Ovary (tissue), 9 donors: ENCODE results near the gene NBEAL2. TPM values are rescaled to one million over a fixed set of nuclear protein-coding genes. Genes with fewer than 3 reads are reported as not detected.

Experiments
- DNase-seq, 5 donors: peaks; one replicate each; pipeline ENCODE4 v3.0.0-alpha.2; 2019 to 2020
- H3K27ac ChIP-seq, 2 donors: fragments of 200-600 bp; one replicate each; pipeline versions ENCODE4 v1.5.1 to v1.8.0; 2019 to 2022
- H3K27me3 ChIP-seq: fragments of 200-600 bp; one replicate; pipeline ENCODE4 v1.8.0; 2022
- H3K36me3 ChIP-seq: fragments of 200-600 bp; sonication (generic); one replicate; pipeline ENCODE4 v1.5.1; 2019
- H3K4me1 ChIP-seq: one replicate; pipeline ENCODE4 v1.8.1; 2013; ENCODE audit warnings: mild to moderate bottlenecking, moderate library complexity; ENCODE audit not compliant: insufficient read depth
- H3K4me3 ChIP-seq: fragments of 200-600 bp; sonication (generic); one replicate; pipeline ENCODE4 v1.5.1; 2017
- H3K9me3 ChIP-seq, 2 donors: fragments of 200-600 bp in 1 of 2; sonication (generic) in 1 of 2; one replicate each; pipeline versions ENCODE4 v1.5.1 to v1.8.1; 2013 to 2019; ENCODE audit warnings: mild to moderate bottlenecking in 1 of 2, moderate library complexity in 1 of 2
- CTCF ChIP-seq, 3 donors: fragments of 450-650 bp in 2 of 3; fragments of 200-600 bp in 1 of 3; IDR thresholded peaks; one replicate each; pipeline versions ENCODE4 v1.5.1 to v1.8.0; 2016 to 2022; ENCODE audit warnings: antibody characterized with exemption in 3 of 3, mild to moderate bottlenecking in 1 of 3
- EP300 ChIP-seq: sonication (generic); formaldehyde crosslinking; IDR thresholded peaks from one replicate; pipeline ENCODE4 v1.6.1; 2017; ENCODE audit warnings: antibody characterized with exemption
- POLR2A ChIP-seq: fragments of 450-650 bp; IDR thresholded peaks from one replicate; pipeline ENCODE4 v1.6.1; 2017; ENCODE audit warnings: antibody characterized with exemption, mild to moderate bottlenecking, moderate library complexity
- WGBS, 3 donors: extraction: QIAGEN DNeasy Blood & Tissue Kit in 1 of 3; methylation state at CpG; one replicate each; pipeline versions ENCODE4 v1.1.5 to v1.1.7; 2013 to 2017; 5-methylcytosine and 5-hydroxymethylcytosine counted together
- intact Hi-C, 4 donors: fragments of 100-400 bp; cut with DNase I; formaldehyde crosslinking; loops; one replicate each; pipeline versions ENCODE4 v1.11.0 to v1.15.1; 2022 to 2023
- polyA plus RNA-seq, 2 donors: library from polyadenylated mRNA; stranded (reverse); fragments of 200-250 nt in 1 of 2; fragments of 350-450 nt in 1 of 2; fragmentation: Illumina TruSeq in 1 of 2; extraction: RNeasy Lipid Tissue Mini Kit (QIAGEN cat#74804) in 1 of 2; gene quantifications; one replicate each; pipeline ENCODE4 v1.2.3, GENCODE V29; 2013 to 2014
- total RNA-seq, 7 donors: library from RNA; depleted of rRNA in 2 of 7; stranded (reverse); fragments of >200 nt in 2 of 7; fragmentation: NEBNext Ultra II Directional in 3 of 7; extraction: Animal tissue kit (Norgen Biotek cat#: 25700) in 3 of 7; gene quantifications; one replicate each; pipeline versions ENCODE4 v1.1.0 to v1.2.4, GENCODE V29; 2016 to 2023
- donor health status: DM: no; HTN: no; CAD: no; lungs with moderate emphysema.
- donor health status: DM: no; HTN: no; CAD: no.
- donor health status: Bipolar disorder and iron deficiency.
- donor health status: DM: yes; HTN: yes; CAD: no.
- donor health status: DM: no; HTN: no; CAD: no.
- donor health status: DM: yes; HTN: yes; CAD: no.

Gene NBEAL2
- total and polyA plus RNA-seq, 9 donors: 3.4 to 19.1 (median 13.7) TPM

- H3K4me3 ChIP-seq: peak within 1 kb of the TSS; percentile 83
- H3K27ac ChIP-seq: peak within 1 kb of the TSS; percentile 88 to 93
- H3K4me1 ChIP-seq: peaks cover 5% of the 10 kb centered on the region
- H3K9me3 ChIP-seq: no peaks in the 10 kb centered on the region
- WGBS, 3 donors: 0 to 1% (median 0%) methylated on average over 64 of the region's 64 CpGs
- intact Hi-C loops: loop anchor here in 1 of 4 donors (5.0 kb wide), 1 partner anchor 39 kb away; no protein-coding TSS in a partner anchor
- H3K27me3 ChIP-seq: no peaks in the 10 kb centered on the region
- peak; percentile 92 to 95 (median 94) for DNase-seq
- H3K36me3 ChIP-seq: no peaks in the 10 kb centered on the region
- TF ChIP-seq POLR2A (peak; percentile 93), EP300 (no peak)
Observed at GRCh38 chr3:46976326-46977190, 2.9 kb upstream of the NBEAL2 start, which contains the start of gene CCDC12. CCDC12 (minus strand) TSS chr3:46976745; CDS start chr3:46976732, 13 bp downstream.

GRCh38 chr3:46977811-46978195, 1.7 kb upstream of the NBEAL2 start:
- no peak for DNase-seq
- Histone ChIP-seq H3K9me3 (no peaks in the 10 kb centered on the region), H3K27ac (no peak overlapping the region), H3K36me3 (no peaks in the 10 kb centered on the region), H3K27me3 (no peaks in the 10 kb centered on the region), H3K4me3 (no peak overlapping the region), H3K4me1 (peaks cover 5% of the 10 kb centered on the region)
- 87 to 93% (median 90%) methylated on average over 5 of the region's 5 CpGs for WGBS, 3 donors
- intact Hi-C loops: loop anchor here in 1 of 4 donors (5.0 kb wide), 1 partner anchor 41 kb away; no protein-coding TSS in a partner anchor
- TF ChIP-seq POLR2A (no peak), EP300 (no peak), CTCF (IDR thresholded peaks at IDR 0.05) (no peak)

GRCh38 chr3:46978381-46978780, 1.1 kb upstream of the NBEAL2 start:
- H3K36me3 ChIP-seq: no peaks in the 10 kb centered on the region
- no peak overlapping the region for H3K4me3 ChIP-seq
- H3K27ac ChIP-seq: no peak overlapping the region
- 87 to 90% (median 88%) methylated on average over 9 of the region's 9 CpGs for WGBS, 3 donors
- TF ChIP-seq EP300 (no peak), POLR2A (no peak), CTCF (IDR thresholded peaks at IDR 0.05) (no peak)
- no peaks in the 10 kb centered on the region for H3K9me3 ChIP-seq
- peak in 1 of 5 donors; percentile 47 for DNase-seq
- intact Hi-C loops: loop anchor here in 1 of 4 donors (5.0 kb wide), 1 partner anchor 41 kb away; no protein-coding TSS in a partner anchor
- H3K27me3 ChIP-seq: no peaks in the 10 kb centered on the region
- peaks cover 5% of the 10 kb centered on the region for H3K4me1 ChIP-seq

- intact Hi-C loops: loop anchor here in 1 of 4 donors (5.0 kb wide), 1 partner anchor 43 kb away; no protein-coding TSS in a partner anchor
- no peaks in the 10 kb centered on the region for H3K9me3 ChIP-seq
- 5 to 11% (median 7%) methylated on average over 11 to 34 of the region's 40 CpGs for WGBS, 3 donors
- peak overlapping the region; percentile 59 for H3K4me3 ChIP-seq
- H3K27me3 ChIP-seq: no peaks in the 10 kb centered on the region
- peaks cover 3% of the 10 kb centered on the region for H3K4me1 ChIP-seq
- H3K36me3 ChIP-seq: no peaks in the 10 kb centered on the region
- peak; percentile 48 to 69 (median 62) for DNase-seq
- TF ChIP-seq POLR2A (no peak), CTCF (IDR thresholded peaks at IDR 0.05) (no peak), EP300 (no peak)
- no peak overlapping the region for H3K27ac ChIP-seq
Observed at GRCh38 chr3:46979958-46980497, 562 bp downstream of the NBEAL2 start.
